CD4-positive, alpha-beta T cell treated with Interferon gamma for 1 hour (primary cell): ENCODE data around the gene FGF12.

Source experiments
- DNase-seq: peaks from one replicate; pipeline ENCODE4 v3.0.0-alpha.2; 2020

FGF12 gene

DNA sequence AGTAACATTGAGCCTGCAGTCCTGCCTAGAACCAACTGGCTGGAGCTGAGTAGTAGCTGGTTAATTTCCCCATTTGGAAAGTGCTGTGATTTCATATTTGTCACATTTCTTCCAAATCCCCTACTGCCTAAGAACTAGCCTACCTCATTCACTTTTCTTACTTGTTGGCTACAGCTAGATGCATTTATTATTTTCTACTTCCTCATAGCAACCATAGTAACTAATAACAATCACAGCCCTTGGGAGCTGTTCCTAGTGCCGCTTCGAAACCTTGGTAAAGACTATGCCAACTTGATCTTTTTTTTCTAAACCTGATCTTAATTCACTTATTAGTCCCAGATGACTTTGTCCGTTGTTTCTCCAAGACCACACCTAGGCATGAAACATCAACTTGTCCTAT, 240.3 kb downstream of the FGF12 start:
- DNase-seq: no peak

DNA sequence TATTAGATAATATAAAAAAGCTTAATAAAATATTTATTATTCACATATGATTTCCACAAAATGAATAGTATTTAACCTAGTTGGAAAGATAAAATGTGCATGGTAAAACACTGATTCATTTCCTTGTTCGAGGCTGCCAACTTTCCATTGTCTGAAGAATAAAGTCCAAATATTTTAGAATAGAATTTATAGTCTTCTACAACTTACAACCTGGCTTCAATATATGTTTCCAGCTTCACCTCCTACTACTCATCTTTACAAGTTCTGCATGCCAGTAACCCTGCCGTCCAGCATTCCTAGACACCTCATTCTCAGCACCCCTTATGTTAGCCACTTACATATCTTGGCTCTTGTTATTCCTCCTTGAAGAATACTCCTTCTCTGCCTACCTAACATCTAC, 244.5 kb downstream of the FGF12 start:
- DNase-seq: no peak

DNA sequence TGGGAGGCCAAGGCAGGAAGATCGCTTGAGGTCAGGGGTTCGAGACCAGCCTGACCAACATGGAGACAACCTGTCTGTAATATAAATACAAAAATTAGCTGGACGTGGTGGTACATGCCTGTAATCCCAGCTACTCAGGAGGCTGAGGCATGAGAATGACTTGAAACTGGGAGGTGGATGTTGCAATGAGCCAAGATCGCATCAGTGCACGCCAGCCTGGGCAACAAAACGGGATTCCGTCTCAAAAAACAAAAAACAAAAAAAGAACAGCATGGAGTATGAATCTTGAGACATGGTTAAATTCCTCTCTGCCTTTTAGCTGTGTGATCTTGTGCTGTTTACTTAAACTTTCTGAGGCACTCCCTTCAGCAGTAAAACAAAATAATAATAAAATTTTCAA, 244.9 kb downstream of the FGF12 start:
- DNase-seq: no peak

DNA sequence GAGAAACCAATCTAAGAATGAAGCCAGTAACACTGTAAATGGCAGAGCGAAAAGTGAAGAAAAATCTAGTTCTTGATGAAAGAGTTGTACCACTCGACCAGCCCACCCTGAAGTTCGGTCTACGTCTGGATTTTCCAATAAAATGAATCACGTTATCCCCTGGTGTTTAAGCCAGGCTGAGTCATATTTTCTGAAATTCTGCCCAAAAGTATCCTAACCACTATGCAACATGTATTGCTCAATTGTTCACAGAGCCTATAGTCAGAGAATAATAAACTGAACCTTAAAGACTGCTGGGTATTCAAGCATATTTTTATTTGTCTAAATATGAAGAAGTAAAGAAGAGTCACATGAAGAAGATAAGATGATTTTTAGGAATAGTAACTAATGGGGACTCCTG, 245.7 kb downstream of the FGF12 start:
- DNase-seq: no peak

DNA sequence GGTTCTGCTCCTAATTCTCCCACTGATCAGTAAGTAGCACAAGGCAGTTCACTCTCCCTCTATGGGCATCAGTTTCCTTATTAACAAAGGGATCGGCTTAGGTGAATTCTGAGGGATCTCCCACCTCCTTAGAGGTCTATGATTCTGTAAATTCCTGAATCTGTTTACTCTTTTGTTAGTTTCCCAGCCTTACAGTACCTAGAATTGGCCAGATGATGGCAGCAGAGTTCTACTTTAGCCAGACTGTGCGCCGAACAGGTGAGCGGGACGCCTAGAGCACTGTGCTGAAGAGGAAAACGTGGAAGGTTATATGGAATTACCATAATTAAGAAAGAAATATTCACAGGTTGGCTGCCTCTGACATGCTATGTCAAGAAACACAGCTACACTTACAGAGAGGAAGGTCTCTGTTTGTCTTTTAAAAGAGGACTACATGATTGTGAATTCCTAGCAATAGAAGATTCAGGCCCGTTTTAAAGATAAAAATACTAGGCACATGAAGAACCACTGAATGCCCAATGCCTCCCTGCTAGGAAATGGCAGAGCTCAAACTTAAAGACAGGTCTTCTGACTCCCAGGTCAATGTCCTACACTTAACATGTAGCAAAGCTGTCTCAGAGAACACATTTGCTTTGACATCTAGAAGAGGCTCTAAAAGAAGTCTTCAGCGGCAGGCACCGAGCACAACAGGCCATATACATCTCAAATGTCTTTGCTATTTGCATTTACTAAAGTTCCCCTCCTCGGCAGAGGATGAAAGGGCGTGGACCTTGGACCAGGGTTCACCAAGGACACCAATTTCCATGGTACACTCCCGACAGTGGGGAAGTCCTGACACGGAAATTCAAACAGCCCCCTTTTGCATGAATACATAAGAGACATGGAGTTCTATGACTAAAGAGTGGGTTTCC, 259.9 kb downstream of the FGF12 start:
- DNase-seq: no peak

DNA sequence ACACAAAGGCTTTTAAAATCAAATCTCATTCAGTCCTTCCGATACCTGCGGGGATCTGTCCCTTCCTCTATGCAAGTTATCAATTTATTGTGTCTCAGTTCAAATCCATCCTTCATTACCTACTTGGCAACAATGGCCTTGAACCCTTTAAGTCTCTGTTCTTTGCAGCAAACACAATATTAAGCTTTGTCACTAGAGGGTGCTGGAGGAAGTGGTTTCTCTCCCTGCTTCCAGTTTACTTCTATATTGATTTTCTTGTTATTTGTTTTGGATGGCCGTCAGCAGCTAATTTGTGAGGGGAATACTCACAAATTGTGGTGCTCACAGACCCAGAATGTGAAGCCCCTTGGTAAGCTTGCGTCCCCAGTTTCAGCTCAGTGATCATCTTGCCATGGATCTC, 278.3 kb downstream of the FGF12 start:
- no peak for DNase-seq

DNA sequence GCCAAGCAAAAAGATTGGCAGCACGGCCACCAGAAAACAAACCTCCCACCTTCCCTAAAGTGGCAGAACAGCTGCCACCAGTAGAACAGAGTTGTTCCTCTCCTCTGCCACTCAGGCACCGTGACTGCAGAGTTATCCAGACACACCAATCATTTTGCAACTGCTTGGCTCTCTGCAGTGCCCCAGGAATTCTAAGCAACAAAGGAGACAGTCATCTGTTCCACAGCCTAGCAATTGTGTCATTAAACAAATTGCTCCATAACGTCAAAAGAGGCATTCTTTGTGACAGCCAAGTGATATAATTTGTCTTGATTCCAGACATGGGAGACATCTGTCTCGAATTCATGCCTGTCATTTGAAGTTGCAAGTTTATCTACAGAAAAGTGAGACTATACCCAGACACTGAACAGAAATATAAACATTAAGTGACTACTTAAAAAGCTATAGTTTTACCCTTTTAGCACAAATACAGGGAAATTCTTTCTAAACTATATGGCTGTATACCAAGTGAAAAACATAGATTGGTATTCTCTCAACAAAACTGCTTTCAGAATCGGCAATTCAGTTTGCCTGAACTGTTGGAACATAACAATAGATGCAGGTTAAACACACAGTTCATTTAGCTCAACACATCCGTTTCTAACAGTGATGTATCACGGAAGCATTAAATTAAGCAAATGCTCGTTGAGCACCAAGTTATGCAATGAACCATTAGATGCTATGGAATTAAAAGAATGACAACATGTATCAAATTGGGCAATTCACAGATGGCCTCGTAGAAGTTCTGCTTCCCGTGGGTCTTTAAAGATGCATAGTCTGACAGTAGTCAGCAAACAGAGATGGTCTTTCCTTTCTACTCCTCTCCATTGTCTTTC, 281.3 kb downstream of the FGF12 start:
- no peak for DNase-seq

DNA sequence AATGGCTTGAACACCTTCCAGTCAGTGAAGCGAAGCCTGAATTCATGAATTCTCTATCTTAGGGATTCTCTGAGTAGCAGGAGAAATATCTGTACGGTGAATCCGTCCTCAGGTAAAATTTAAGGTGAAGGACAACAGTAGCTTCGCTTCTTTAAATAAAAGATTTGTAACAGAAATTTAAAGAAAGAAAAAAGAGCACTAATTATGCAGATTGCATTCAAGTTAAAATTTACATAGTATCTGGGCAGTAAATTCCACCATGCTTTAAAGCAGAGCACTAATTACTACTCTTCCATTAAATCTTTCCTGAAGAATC, 282.6 kb downstream of the FGF12 start:
- no peak for DNase-seq

DNA sequence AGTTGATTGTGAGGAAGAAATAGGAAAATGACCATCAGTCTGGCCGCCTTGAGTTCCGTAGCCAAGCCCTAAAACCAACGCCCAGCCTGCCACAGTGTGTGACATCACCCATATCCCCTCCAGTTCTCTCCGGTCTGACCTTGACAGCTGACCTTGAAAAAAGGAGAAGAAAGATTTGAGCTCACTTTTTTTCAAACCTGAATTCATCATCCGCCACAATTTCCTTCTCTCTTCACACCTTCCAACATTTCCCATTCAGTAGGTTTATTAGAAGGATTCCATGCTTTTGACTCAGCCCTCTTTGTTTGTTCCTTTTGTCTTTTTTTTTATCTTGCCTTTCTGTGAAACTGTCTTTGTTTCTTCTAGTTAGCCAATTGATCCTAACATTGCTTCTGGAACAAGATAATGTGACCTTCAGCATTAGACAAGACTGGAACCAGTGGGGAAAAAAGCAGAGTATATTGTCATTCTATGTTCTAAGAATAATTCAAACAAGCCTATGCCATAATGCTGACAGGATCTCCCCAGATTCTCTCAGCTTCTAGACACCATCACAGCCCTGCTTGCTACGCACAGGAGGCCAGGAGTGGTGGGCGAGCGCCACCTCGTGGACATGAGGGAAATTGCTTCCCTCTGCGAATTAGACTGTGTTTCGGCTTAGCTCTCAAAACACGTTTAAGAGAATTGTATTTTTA, 283.1 kb downstream of the FGF12 start:
- no peak for DNase-seq

DNA sequence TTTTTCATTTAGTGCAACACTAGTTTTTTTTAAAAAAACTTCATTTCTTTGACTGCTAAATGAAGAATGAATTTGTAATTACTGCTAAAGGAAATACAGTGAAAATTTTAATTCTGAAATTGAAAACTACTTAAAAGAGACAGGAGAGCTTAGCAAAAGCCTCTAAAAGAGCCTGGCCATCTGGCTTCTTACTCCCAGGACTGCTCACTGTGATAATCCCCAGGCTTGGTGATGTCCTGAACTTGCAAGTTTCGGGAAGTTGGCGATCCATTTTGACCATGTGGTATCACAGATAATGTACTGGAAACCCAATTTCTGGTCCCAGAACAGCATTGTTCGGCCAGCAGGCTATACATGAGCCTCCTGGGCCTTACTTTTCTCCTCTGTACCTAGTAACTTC, 292.1 kb downstream of the FGF12 start:
- DNase-seq: no peak

DNA sequence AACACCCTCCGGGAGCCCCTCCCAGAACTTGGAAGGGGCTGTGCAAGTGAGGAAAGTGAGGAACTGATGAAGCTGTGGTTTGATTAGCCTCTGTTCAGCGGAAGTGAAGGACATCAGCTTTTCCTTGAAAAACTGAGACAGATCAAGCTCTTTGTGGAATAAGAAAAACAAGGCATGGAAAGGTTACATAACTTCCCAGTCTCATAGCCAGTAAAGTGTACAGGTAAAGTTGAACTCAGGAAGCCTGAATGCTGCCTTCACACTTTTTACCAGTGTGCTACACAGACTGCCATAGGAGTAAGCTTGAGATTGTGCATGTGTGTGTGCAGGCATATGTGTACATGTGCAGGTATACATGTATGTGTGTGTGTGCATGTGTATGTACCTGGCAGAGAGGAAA, 293.2 kb downstream of the FGF12 start:
- no peak for DNase-seq

DNA sequence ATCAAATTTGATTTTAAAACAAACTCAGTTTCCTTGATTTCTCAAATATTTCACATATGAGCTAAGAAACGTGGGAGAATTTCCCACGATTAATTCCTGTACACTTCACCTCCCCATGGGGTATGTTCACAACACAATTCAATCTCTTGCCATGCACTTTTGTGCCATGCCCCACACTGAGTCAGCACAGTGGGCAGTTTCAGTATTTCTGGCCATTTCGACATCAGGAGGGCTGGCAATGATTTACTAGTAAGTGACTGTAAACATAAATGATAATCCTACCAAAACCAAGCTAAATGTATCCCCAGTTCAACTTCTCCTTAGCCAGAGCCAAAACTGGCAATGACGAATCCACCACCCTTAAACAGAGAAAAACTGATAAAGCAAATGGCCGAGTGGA, 293.6 kb downstream of the FGF12 start:
- DNase-seq: no peak

DNA sequence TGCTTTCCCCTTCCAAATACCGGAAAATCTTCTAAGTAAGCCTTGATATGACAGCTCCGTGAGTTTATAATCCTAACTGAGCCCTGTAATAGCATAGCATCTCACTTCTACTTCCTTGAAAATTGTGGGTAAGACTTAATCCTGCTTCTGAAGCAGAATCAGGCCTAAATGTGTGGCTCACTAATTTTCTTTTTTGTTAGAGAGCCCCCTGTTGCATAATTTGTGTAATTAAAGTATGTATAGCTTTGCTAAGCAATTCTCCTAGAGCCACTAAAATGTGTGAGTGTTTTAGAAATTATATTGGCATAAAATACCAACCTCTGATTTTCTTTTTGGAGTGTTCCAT, 304.4 kb downstream of the FGF12 start:
- no peak for DNase-seq

DNA sequence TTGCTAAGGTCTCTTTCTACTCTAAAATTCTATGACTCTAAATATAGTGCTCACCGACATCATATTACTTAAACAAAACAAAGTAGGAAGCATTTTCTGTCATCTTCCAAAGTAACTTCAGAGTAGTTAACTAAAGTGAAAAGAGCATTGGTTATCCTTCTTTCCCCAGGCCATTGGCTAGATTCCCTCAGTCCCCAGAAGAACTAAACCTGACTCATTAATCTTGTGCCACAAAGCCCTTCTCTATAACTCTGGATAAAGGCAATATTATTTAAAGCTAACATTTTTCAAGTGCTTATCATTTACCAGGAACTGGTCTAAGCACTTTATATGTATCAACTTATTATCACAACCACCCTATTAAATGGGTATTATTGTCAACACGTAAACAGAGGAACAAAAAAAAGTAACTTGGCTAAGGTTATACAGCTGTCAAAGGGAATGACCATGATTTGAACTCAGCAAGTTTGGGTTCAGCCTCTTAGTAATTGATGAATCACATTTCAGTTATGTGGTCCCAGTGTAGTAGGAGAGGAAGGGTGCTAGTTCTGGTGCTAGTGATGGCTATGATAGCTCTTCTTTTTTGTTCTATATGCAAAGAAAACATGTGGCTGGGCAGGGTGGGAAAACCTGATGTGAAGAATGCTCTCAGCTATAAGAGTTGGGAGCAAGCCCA, 304.9 kb downstream of the FGF12 start:
- DNase-seq: no peak

DNA sequence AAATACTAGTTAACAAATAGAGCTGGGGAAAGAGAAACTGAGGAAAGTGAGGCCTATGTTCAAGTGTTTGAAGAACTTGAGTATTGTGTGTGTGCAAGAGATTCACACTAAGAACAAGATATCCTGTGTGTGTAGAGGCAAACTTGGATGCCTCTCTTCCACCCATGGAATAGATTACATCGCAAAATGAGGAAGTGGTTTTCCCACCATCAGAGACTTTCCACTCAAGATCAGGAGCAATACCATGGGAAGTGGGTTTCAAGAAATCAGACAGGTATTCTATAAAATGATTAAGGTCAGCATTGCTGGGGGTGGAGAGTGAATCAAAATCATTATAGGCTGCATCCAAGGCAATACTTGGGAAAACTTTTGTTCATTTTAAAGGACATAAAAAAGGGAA, 308.0 kb downstream of the FGF12 start:
- DNase-seq: no peak

DNA sequence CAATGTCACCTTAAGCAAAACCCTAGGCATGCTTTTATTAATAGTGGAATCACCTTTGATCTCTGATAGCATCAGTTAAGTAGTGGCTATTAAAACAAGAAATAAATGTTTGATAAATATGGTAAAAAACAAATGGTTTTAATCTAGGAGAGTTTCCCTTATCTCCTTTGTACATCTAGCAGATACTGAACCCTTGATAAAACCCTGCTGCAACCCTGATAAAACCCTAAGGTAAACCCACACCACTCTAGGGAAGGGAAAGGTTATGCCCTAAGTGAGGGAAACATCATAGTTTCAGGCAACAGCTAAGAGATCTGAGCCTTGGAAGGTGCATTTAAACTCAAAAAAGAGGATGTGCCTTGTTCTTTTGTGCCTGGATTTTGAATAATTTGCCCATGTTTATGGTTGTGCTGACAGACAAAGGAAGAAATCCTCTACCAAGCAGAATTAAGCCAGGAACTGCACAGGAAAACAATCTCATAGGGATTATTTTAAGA, 309.7 kb downstream of the FGF12 start:
- no peak for DNase-seq

DNA sequence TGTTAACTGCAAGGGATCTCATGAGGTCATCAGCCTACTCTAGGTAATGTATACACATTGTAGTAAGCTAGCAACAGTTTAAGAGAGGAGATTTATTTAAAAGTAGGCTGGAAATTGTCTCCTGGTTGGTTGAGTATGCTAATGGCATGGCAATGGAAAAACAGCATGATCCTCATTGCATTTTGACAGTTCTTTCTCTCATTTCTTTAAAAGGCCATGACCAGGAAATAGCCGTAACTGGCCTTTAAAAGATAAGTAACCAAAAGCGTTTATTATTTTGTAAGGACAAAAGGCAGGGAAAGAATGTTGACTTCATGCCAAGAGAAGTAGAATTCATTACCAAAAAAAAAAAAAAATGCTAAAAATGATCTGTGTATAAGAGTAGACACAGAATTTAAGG, 310.3 kb downstream of the FGF12 start:
- DNase-seq: no peak

DNA sequence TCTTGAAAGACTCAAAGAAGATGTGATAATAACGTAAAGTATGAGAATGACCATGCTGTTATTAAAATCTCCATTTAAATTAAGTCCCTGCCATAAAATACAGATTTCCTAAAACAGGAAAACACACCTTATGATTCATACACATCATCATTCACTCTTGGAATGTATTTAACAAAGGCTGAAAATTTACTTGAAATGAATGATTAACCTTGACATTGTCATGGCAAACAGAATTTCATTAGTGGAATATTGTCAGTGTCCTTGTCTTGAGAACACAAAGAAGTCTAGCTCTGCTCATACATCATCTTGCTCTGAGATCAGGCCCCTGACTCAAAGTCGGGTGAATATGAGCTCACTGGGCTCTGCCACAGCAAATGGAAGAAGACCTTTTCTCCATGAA, 313.9 kb downstream of the FGF12 start:
- no peak for DNase-seq

DNA sequence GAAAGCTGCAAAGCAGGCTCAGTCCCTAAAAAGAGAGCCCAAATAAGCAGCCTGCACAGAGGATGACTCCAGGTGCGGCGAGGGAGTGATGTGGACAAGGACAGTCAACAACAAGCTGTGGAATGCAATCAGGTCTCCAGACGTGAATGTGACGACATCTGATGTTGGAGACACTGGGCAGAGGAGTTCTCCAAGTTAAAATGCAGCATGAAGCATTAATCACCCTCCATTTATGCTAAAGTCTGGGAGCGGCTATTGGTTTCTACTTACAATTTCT, 316.7 kb downstream of the FGF12 start:
- DNase-seq: no peak

DNA sequence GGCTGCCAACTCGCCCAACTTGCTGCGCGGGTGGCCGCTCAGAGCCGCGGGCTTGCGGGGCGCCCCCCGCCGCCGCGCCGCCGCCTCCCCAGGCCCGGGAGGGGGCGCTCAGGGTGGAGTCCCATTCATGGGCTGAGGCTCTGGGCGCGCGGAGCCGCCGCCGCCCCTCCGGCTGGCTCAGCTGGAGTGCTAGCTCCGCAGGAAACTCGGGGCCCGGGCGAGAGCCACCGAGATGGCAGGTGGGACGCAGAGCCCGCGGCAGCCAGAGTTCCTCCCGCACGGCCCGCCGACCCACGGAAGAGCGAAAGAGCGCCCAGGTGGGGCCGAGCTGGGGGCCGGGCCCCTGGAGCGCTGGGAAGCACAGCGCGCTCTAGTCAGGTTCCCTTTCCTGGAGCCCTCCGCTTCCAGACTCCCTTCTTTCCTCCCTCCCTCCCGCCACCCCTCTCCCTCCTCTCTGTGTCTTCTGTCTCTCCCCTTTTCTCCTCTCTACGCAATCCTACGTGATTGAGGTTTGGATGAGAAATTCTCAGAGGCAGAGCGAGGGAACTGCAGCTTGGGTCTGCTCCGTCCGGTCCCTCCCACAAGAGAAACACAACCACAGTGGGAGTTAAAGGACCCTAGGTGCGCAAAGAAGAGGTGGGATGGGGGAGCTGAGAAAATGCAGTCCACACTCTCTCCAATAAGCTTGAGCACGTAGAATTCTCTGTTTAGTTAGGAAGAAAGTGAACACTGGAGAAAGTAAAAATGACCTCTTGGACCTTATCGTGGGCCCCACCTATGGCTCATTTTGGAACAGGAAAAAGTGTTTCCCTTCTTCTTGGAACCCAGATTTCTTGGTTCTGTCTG, 317.3 kb downstream of the FGF12 start:
- no peak for DNase-seq

DNA sequence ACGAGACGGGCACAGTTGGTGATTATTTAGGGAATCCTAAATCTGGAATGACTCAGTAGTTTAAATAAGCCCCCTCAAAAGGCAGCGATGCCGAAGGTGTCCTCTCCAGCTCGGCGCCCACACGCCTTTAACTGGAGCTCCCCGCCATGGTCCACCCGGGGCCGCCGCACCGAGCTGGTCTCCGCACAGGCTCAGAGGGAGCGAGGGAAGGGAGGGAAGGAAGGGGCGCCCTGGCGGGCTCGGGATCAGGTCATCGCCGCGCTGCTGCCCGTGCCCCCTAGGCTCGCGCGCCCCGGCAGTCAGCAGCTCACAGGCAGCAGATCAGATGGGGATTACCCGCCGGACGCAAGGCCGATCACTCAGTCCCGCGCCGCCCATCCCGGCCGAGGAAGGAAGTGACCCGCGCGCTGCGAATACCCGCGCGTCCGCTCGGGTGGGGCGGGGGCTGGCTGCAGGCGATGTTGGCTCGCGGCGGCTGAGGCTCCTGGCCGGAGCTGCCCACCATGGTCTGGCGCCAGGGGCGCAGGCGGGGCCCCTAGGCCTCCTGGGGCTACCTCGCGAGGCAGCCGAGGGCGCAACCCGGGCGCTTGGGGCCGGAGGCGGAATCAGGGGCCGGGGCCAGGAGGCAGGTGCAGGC, 318.0 kb downstream of the FGF12 start:
- no peak for DNase-seq

DNA sequence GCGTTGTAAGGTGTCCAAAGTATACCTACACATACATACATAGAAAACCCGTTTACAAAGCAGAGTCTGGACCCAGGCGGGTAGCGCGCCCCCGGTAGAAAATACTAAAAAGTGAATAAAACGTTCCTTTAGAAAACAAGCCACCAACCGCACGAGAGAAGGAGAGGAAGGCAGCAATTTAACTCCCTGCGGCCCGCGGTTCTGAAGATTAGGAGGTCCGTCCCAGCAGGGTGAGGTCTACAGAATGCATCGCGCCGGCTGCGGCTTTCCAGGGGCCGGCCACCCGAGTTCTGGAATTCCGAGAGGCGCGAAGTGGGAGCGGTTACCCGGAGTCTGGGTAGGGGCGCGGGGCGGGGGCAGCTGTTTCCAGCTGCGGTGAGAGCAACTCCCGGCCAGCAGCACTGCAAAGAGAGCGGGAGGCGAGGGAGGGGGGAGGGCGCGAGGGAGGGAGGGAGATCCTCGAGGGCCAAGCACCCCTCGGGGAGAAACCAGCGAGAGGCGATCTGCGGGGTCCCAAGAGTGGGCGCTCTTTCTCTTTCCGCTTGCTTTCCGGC, 318.6 kb downstream of the FGF12 start:
- DNase-seq: no peak
